Smooth muscle cell (in vitro differentiated cells): ENCODE results near the gene C12orf42. TPM values are rescaled to one million over a fixed set of nuclear protein-coding genes. Genes with fewer than 3 reads are reported as not detected.
"Not testable (repeated sequence)": the region's sequence is repeated elsewhere in the genome, so short reads cannot be mapped to it uniquely, and the experiment has no call there.

ENCODE experiments used
- DNase-seq: peaks from one replicate; lab custom pipeline; 2025; ENCODE audit not compliant: unreplicated experiment; lab: John Stamatoyannopoulos, UW
- H2AFZ ChIP-seq: fragments of 200-600 bp; sonication (generic); 2 replicates; pipeline ENCODE4 v1.6.0; 2016; ENCODE audit warnings: antibody characterized with exemption, low read depth, mild to moderate bottlenecking
- H3F3A ChIP-seq: fragments of 200-600 bp; sonication (generic); 2 replicates; pipeline ENCODE4 v1.6.0; 2017; ENCODE audit warnings: antibody characterized with exemption, low read depth
- H3K27ac ChIP-seq: fragments of 200-600 bp; sonication (generic); 2 replicates; pipeline ENCODE4 v1.5.1; 2016; ENCODE audit warnings: low read depth, mild to moderate bottlenecking
- H3K27me3 ChIP-seq: fragments of 200-600 bp; sonication (generic); 2 replicates; pipeline ENCODE4 v1.6.1; 2016; ENCODE audit warnings: low read depth, mild to moderate bottlenecking
- H3K36me3 ChIP-seq: fragments of 200-600 bp; sonication (generic); 2 replicates; pipeline ENCODE4 v1.5.1; 2016; ENCODE audit warnings: low read depth
- H3K4me1 ChIP-seq: fragments of 200-600 bp; sonication (generic); 2 replicates; pipeline ENCODE4 v1.5.1; 2016; ENCODE audit warnings: low read depth
- H3K4me2 ChIP-seq: fragments of 200-600 bp; sonication (generic); 2 replicates; pipeline ENCODE4 v1.6.0; 2016; ENCODE audit warnings: mild to moderate bottlenecking
- H3K4me3 ChIP-seq: fragments of 200-600 bp; sonication (generic); 2 replicates; pipeline ENCODE4 v1.5.1; 2016; ENCODE audit warnings: mild to moderate bottlenecking
- H3K79me2 ChIP-seq: fragments of 200-600 bp; sonication (generic); 2 replicates; pipeline ENCODE4 v1.6.0; 2016; ENCODE audit warnings: low read depth, mild to moderate bottlenecking
- H3K9ac ChIP-seq: fragments of 200-600 bp; sonication (generic); 2 replicates; pipeline ENCODE4 v1.6.0; 2016; ENCODE audit warnings: low read depth
- H3K9me3 ChIP-seq: fragments of 200-600 bp; sonication (generic); replicated peaks from 2 replicates; pipeline ENCODE4 v1.5.1; 2016; ENCODE audit warnings: low read depth
- H4K20me1 ChIP-seq: fragments of 200-600 bp; sonication (generic); 2 replicates; pipeline ENCODE4 v1.6.0; 2016; ENCODE audit warnings: low read depth
- WGBS: methylation state at CpG from one replicate; pipeline ENCODE4 v1.1.7; 2016; ENCODE audit warnings: low lambda C conversion rate; 5-methylcytosine and 5-hydroxymethylcytosine counted together
- polyA plus RNA-seq: library from polyadenylated mRNA; unstranded; fragments of >200 nt; fragmentation: Nextera tagmentation; extraction: Ambion mirVana; gene quantifications from 2 replicates; pipeline ENCODE4 v1.2.1, GENCODE V29; 2016
- total RNA-seq: library from RNA; depleted of rRNA; stranded (reverse); fragments of >200 nt; gene quantifications from 2 replicates; pipeline ENCODE4 v1.2.3, GENCODE V29; 2014
- TF ChIP-seq, protein P1 (sequence below): fragments of 200-600 bp; sonication (generic); IDR thresholded peaks from 2 replicates; pipeline ENCODE4 v1.5.1; 2017; ENCODE audit warnings: borderline replicate concordance, mild to moderate bottlenecking, antibody characterized with exemption; ENCODE audit not compliant: insufficient read depth, poor library complexity, severe bottlenecking

Gene C12orf42
- total and polyA plus RNA-seq, 2 experiments from 2014 or later = not detected

DNA sequence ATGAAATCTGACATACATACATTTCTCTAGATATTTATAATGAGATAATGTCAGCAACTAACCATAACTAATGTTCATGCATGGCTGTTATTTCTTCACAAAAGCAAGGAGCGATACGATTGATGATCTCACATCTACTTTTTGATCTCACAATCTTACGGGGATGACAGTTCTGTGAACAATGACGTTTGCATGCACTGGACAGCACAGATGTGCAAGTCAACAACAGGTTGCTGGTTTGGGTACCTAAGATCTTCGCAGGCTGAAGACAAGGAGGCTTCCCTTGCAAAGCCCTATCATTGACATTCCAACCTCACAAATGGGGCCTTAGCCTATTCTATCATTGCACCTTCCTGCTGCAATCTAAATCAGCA lies 53.6 kb downstream of the C12orf42 start:
- H4K20me1 ChIP-seq = no peaks in the 10 kb centered on the region
- 72% methylated on average over 5 of the region's 5 CpGs for WGBS
- H2AFZ ChIP-seq = no peak overlapping the region
- no peak for DNase-seq
- no peak overlapping the region for H3K9ac ChIP-seq
- no peaks in the 10 kb centered on the region for H3F3A ChIP-seq
- TF ChIP-seq, protein P1, sequence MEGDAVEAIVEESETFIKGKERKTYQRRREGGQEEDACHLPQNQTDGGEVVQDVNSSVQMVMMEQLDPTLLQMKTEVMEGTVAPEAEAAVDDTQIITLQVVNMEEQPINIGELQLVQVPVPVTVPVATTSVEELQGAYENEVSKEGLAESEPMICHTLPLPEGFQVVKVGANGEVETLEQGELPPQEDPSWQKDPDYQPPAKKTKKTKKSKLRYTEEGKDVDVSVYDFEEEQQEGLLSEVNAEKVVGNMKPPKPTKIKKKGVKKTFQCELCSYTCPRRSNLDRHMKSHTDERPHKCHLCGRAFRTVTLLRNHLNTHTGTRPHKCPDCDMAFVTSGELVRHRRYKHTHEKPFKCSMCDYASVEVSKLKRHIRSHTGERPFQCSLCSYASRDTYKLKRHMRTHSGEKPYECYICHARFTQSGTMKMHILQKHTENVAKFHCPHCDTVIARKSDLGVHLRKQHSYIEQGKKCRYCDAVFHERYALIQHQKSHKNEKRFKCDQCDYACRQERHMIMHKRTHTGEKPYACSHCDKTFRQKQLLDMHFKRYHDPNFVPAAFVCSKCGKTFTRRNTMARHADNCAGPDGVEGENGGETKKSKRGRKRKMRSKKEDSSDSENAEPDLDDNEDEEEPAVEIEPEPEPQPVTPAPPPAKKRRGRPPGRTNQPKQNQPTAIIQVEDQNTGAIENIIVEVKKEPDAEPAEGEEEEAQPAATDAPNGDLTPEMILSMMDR = no peak
- H3K27ac ChIP-seq = no peak overlapping the region
- no peaks in the 10 kb centered on the region for H3K4me1 ChIP-seq
- H3K4me3 ChIP-seq = no peak overlapping the region
- H3K9me3 ChIP-seq = no peaks in the 10 kb centered on the region
- no peak overlapping the region for H3K4me2 ChIP-seq
- no peaks in the 10 kb centered on the region for H3K79me2 ChIP-seq
- no peaks in the 10 kb centered on the region for H3K27me3 ChIP-seq
- H3K36me3 ChIP-seq = no peaks in the 10 kb centered on the region

- Histone ChIP-seq H3K36me3 (no peaks in the 10 kb centered on the region), H3K27me3 (no peaks in the 10 kb centered on the region), H3K4me2 (no peak overlapping the region), H3K4me3 (no peak overlapping the region), H3K79me2 (no peaks in the 10 kb centered on the region), H3F3A (no peaks in the 10 kb centered on the region), H3K27ac (no peak overlapping the region), H3K9ac (no peak overlapping the region), H4K20me1 (no peaks in the 10 kb centered on the region), H2AFZ (no peak overlapping the region), H3K4me1 (no peaks in the 10 kb centered on the region), H3K9me3 (no peaks in the 10 kb centered on the region)
- DNase-seq = no peak
- WGBS = 86% methylated on average over 1 of the region's 1 CpG
- TF ChIP-seq, protein P1 = no peak
Observed at GRCh38 chr12:103441437-103442181, 54.2 kb downstream of the C12orf42 start.

DNA sequence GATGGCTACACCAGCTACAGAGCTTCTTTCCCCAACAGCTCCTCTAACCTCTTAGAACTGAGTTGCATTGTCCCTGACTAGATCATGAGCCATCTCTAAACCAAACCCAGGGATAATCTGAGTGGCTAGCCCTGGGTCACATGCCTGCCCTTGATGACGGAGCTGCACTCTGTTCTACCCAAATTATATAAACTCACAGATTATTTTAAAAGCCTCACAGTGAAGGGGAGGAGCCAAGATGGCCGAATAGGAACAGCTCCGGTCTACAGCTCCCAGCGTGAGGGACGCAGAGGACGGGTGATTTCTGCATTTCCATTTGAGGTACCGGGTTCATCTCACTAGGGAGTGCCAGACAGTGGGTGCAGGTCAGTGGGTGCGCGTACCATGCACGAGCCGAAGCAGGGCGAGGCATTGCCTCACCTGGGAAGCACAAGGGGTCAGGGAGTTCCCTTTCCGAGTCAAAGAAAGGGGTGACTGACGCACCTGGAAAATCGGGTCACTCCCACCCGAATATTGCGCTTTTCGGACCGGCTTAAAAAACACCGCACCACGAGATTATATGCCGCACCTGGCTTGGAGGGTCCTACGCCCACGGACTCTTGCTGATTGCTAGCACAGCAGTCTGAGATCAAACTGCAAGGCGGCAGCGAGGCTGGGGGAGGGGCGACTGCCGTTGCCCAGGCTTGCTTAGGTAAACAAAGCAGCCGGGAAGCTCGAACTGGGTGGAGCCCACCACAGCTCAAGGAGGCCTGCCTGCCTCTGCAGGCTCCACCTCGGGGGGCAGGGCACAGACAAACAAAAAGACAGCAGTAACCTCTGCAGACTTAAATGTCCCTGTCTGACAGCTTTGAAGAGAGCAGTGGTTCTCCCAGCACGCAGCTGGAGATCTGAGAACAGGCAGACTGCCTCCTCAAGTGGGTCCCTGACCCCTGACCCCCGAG lies 61.3 kb downstream of the C12orf42 start:
- H3K9me3 ChIP-seq, H3K4me2 ChIP-seq: not testable (repeated sequence)

GRCh38 chr12:103431950-103432349 lies 63.8 kb downstream of the C12orf42 start:
- TF ChIP-seq, protein P1 = no peak
- no peaks in the 10 kb centered on the region for H3K4me1 ChIP-seq
- H3K4me3 ChIP-seq = no peak overlapping the region
- no peaks in the 10 kb centered on the region for H3K36me3 ChIP-seq
- H3K4me2 ChIP-seq = no peak overlapping the region
- no peaks in the 10 kb centered on the region for H4K20me1 ChIP-seq
- H3K27ac ChIP-seq = no peak overlapping the region
- no peaks in the 10 kb centered on the region for H3F3A ChIP-seq
- H3K79me2 ChIP-seq = no peaks in the 10 kb centered on the region
- no peaks in the 10 kb centered on the region for H3K9me3 ChIP-seq
- no peak overlapping the region for H3K9ac ChIP-seq
- H3K27me3 ChIP-seq = no peaks in the 10 kb centered on the region
- DNase-seq = no peak
- no peak overlapping the region for H2AFZ ChIP-seq
- 93% methylated on average over 2 of the region's 2 CpGs for WGBS

More for the DNA sequence above, 61.3 kb downstream of the C12orf42 start:
- H3K27me3 ChIP-seq, H3K79me2 ChIP-seq, H3F3A ChIP-seq, H3K36me3 ChIP-seq, H2AFZ ChIP-seq, H3K4me1 ChIP-seq, H3K9ac ChIP-seq, DNase-seq, H3K27ac ChIP-seq, H4K20me1 ChIP-seq: not testable (repeated sequence)
- H3K4me3 ChIP-seq = peak overlapping the region; percentile 10
- WGBS = 39% methylated on average over 31 of the region's 33 CpGs
